ENCODE data around the gene MAP3K3. TPM values are rescaled to one million over a fixed set of nuclear protein-coding genes. Genes with fewer than 3 reads are reported as not detected.

Gene MAP3K3
- total and polyA plus RNA-seq, 10 donors: 12.2 to 125 (median 87.9) TPM

DNA sequence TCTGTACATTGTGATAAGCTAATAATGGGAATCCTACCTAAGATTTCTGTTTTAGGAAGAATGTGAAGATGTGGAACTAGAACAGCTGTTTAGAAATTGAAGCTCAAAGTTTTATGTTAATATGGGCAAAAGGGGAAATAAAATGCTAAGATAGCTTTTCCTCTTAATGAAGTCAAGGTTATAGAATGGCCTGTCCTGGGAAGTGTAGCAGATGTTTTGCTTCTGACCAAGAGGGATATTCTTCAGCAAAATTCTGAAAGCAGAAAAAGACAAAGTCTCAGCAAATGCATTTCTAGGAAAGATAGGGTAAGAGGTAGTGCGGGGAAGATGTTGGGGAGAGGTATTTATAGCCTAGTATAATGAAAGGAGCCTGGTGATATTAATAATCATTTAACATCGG is 13.1 kb downstream of the MAP3K3 start:
- no peak for DNase-seq
- no peaks in the 10 kb centered on the region for H3K27me3 ChIP-seq (replicated peaks in 1 of 7)
- no peak overlapping the region for H3K4me3 ChIP-seq
- H3K4me1 ChIP-seq: peaks cover 17 to 76% (median 53%) of the 10 kb centered on the region in 6 donors
- H3K36me3 ChIP-seq: peaks cover 0 to 77% (median 33%) of the 10 kb centered on the region in 6 donors
- intact Hi-C loops (cut with DNase I; ENCODE audit: low total_unique reads): no loop called here
- WGBS, 5 donors: 72 to 87% (median 77%) methylated on average over 2 of the region's 2 CpGs
- TF ChIP-seq POLR2A (IDR thresholded peaks at IDR 0.05) (no peak), POLR2AphosphoS5 (IDR thresholded peaks at IDR 0.05) (no peak)
- TF ChIP-seq, protein P1, sequence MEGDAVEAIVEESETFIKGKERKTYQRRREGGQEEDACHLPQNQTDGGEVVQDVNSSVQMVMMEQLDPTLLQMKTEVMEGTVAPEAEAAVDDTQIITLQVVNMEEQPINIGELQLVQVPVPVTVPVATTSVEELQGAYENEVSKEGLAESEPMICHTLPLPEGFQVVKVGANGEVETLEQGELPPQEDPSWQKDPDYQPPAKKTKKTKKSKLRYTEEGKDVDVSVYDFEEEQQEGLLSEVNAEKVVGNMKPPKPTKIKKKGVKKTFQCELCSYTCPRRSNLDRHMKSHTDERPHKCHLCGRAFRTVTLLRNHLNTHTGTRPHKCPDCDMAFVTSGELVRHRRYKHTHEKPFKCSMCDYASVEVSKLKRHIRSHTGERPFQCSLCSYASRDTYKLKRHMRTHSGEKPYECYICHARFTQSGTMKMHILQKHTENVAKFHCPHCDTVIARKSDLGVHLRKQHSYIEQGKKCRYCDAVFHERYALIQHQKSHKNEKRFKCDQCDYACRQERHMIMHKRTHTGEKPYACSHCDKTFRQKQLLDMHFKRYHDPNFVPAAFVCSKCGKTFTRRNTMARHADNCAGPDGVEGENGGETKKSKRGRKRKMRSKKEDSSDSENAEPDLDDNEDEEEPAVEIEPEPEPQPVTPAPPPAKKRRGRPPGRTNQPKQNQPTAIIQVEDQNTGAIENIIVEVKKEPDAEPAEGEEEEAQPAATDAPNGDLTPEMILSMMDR (IDR thresholded peaks at IDR 0.05 in 8 of 11, conservative IDR thresholded peaks at IDR 0.05 in 3 of 11): no peak
- peak overlapping the region in 5 of 8 donors; percentile 74 to 80 (median 78) for H3K27ac ChIP-seq
- H3K9me3 ChIP-seq: no peaks in the 10 kb centered on the region

DNA sequence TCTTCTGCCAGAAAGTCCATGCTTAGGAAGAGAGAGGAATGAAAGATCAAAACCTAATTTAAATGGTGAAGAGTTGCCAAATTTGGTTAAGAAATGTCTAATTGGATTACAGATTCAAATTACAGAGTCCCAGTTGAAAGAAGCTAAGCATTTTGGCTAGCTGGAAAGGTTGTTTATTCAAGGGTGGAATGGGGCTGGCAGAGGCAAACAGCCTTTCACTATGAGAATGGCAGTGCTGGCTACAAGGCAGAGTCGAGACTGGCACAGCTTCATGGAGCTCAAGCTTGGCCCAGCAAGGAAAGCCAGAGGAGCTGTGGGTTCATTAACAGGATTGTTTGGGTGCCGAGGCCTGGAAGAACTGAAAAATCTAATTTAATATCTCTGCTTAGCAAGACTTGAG is 13.6 kb downstream of the MAP3K3 start:
- intact Hi-C loops (cut with DNase I; ENCODE audit: low total_unique reads): no loop called here
- WGBS, 5 donors: 89 to 98% (median 96%) methylated on average over 2 of the region's 2 CpGs
- TF ChIP-seq POLR2A (IDR thresholded peaks at IDR 0.05) (no peak), POLR2AphosphoS5 (IDR thresholded peaks at IDR 0.05) (no peak)
- TF ChIP-seq, protein P1 (IDR thresholded peaks at IDR 0.05 in 8 of 11, conservative IDR thresholded peaks at IDR 0.05 in 3 of 11): no peak
- H3K4me3 ChIP-seq: no peak overlapping the region
- H3K27ac ChIP-seq: peak overlapping the region in 5 of 8 donors; percentile 74 to 80 (median 78)
- no peaks in the 10 kb centered on the region for H3K27me3 ChIP-seq (replicated peaks in 1 of 7)
- no peaks in the 10 kb centered on the region for H3K9me3 ChIP-seq
- H3K36me3 ChIP-seq: peaks cover 0 to 79% (median 33%) of the 10 kb centered on the region in 6 donors
- DNase-seq: no peak
- peaks cover 14 to 76% (median 51%) of the 10 kb centered on the region in 6 donors for H3K4me1 ChIP-seq

DNA sequence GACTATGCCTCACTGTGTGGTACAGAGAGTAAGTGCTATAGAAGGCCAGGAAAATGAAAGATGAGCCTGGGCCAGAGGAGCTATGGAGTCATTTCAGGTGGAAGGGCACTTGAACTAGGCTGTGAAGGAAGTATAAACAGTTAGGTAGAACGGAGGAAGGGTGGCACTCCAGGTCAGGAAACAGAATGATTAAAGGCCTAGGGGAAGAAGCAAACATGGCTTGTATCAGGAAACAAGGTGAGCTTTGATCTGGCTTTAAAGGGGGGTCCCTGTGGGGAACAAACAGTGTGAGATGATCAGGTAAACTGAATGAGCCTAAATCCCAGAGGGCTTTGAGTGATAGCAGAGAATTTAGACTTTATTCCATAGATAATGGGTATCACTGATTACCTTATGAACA is 16.9 kb downstream of the MAP3K3 start:
- no peak for DNase-seq
- no peak overlapping the region for H3K4me3 ChIP-seq
- H3K36me3 ChIP-seq: peaks cover 0 to 82% (median 22%) of the 10 kb centered on the region in 6 donors
- no peaks in the 10 kb centered on the region for H3K27me3 ChIP-seq (replicated peaks in 1 of 7)
- H3K27ac ChIP-seq: no peak overlapping the region
- intact Hi-C loops (cut with DNase I; ENCODE audit: low total_unique reads): no loop called here
- TF ChIP-seq POLR2A (IDR thresholded peaks at IDR 0.05): no peak
- TF ChIP-seq POLR2AphosphoS5 (IDR thresholded peaks at IDR 0.05): no peak
- TF ChIP-seq, protein P1 (IDR thresholded peaks at IDR 0.05 in 8 of 11, conservative IDR thresholded peaks at IDR 0.05 in 3 of 11): no peak
- H3K4me1 ChIP-seq: peaks cover 6 to 76% (median 33%) of the 10 kb centered on the region in 6 donors
- 27 to 44% (median 39%) methylated on average over 1 of the region's 1 CpG for WGBS, 5 donors
- H3K9me3 ChIP-seq: no peaks in the 10 kb centered on the region

DNA sequence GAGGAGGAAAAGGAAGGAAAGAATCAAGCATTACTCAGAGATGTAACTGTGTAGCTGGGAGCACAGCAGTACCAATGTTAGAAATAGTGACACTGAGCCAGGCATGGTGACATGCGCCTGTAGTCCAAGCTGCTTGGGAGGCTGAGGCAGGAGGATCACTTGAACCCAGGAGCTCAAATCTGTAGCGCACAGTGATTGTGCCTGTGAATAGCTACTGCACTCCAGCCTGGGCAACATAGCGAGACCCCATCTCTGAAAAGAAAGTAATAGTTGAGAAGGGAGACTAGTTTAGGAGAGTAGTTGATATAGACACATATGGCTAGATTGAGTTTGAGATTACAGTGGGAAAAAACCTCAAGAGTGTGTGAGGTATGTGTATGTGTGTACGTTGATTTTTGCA is 17.8 kb downstream of the MAP3K3 start:
- WGBS, 5 donors: 82 to 99% (median 97%) methylated on average over 4 of the region's 4 CpGs
- TF ChIP-seq, protein P1 (IDR thresholded peaks at IDR 0.05 in 8 of 11, conservative IDR thresholded peaks at IDR 0.05 in 3 of 11): no peak
- TF ChIP-seq POLR2AphosphoS5 (IDR thresholded peaks at IDR 0.05) (no peak), POLR2A (IDR thresholded peaks at IDR 0.05) (no peak)
- DNase-seq: no peak
- no peaks in the 10 kb centered on the region for H3K27me3 ChIP-seq (replicated peaks in 1 of 7)
- peaks cover 0 to 73% (median 22%) of the 10 kb centered on the region in 6 donors for H3K36me3 ChIP-seq
- H3K9me3 ChIP-seq: no peaks in the 10 kb centered on the region
- H3K4me1 ChIP-seq: peaks cover 0 to 76% (median 32%) of the 10 kb centered on the region in 6 donors
- intact Hi-C loops (cut with DNase I; ENCODE audit: low total_unique reads): no loop called here
- peak overlapping the region in 1 of 8 donors; percentile 83 for H3K27ac ChIP-seq
- H3K4me3 ChIP-seq: no peak overlapping the region
